Liver (tissue), 9 donors: ENCODE data around the gene LRRC47. TPM values are rescaled to one million over a fixed set of nuclear protein-coding genes. Genes with fewer than 3 reads are reported as not detected.

Experiments used
- DNase-seq: peaks from one replicate; pipeline ENCODE4 v3.0.0-alpha.2; 2017; ENCODE audit warnings: low spot score
- H3K27ac ChIP-seq, 2 donors: one replicate each; pipeline ENCODE4 v1.7.0; 2013; ENCODE audit warnings: inconsistent platforms in 2 of 2, low read length in 2 of 2, control low read depth in 1 of 2, low read depth in 1 of 2, mild to moderate bottlenecking in 1 of 2
- H3K27me3 ChIP-seq, 4 donors: one replicate each; pipeline versions ENCODE4 v1.6.1 to v1.7.0; 2013; ENCODE audit warnings: low read length in 3 of 4, inconsistent platforms in 1 of 4, mild to moderate bottlenecking in 1 of 4, moderate library complexity in 1 of 4; ENCODE audit not compliant: control insufficient read depth in 4 of 4, insufficient read depth in 4 of 4
- H3K36me3 ChIP-seq, 4 donors: one replicate each; pipeline versions ENCODE4 v1.6.1 to v1.7.0; 2013; ENCODE audit warnings: low read length in 3 of 4, mild to moderate bottlenecking in 3 of 4, low read depth in 1 of 4, moderate library complexity in 1 of 4; ENCODE audit not compliant: control insufficient read depth in 4 of 4, insufficient read depth in 3 of 4
- H3K4me1 ChIP-seq, 4 donors: one replicate each; pipeline versions ENCODE4 v1.6.1 to v1.7.0; 2013; ENCODE audit warnings: low read length in 3 of 4, mild to moderate bottlenecking in 3 of 4, moderate library complexity in 1 of 4; ENCODE audit not compliant: control insufficient read depth in 4 of 4, insufficient read depth in 4 of 4
- H3K4me3 ChIP-seq, 3 donors: one replicate each; pipeline versions ENCODE4 v1.6.1 to v1.7.0; 2013; ENCODE audit warnings: low read length in 3 of 3, control low read depth in 1 of 3, low read depth in 1 of 3, mild to moderate bottlenecking in 1 of 3
- H3K9ac ChIP-seq, 2 donors: one replicate each; pipeline ENCODE4 v1.7.0; 2013; ENCODE audit warnings: low read length in 2 of 2, mild to moderate bottlenecking in 2 of 2, moderate library complexity in 2 of 2, control low read depth in 1 of 2, low read depth in 1 of 2
- H3K9me3 ChIP-seq, 4 donors: one replicate each; pipeline versions ENCODE4 v1.6.1 to v1.7.0; 2013; ENCODE audit warnings: low read length in 3 of 4; ENCODE audit not compliant: control insufficient read depth in 4 of 4
- ATF3 ChIP-seq: IDR thresholded peaks from 2 replicates; pipeline ENCODE4 v1.6.1; 2016; ENCODE audit warnings: antibody characterized with exemption
- CTCF ChIP-seq: fragments of 150-350 bp; IDR thresholded peaks from 2 replicates; pipeline ENCODE4 v1.5.1; 2017; ENCODE audit warnings: improper control_type of control experiment, low read depth, low read length; ENCODE audit not compliant: missing input control
- EGR1 ChIP-seq, 2 donors: IDR thresholded peaks; 2 replicates each; pipeline ENCODE4 v1.6.1; 2016 to 2018; ENCODE audit warnings: antibody characterized with exemption in 2 of 2, low read depth in 2 of 2
- FOXA1 ChIP-seq: IDR thresholded peaks from 2 replicates; pipeline ENCODE4 v1.6.1; 2016; ENCODE audit warnings: antibody characterized with exemption
- FOXA2 ChIP-seq: IDR thresholded peaks from 2 replicates; pipeline ENCODE4 v1.6.1; 2016; ENCODE audit warnings: antibody characterized with exemption
- GABPA ChIP-seq, 2 donors: IDR thresholded peaks in 1 of 2; conservative IDR thresholded peaks in 1 of 2; 2 replicates each; pipeline ENCODE4 v1.6.1; 2016; ENCODE audit warnings: antibody characterized with exemption in 2 of 2, mild to moderate bottlenecking in 1 of 2, moderate library complexity in 1 of 2
- HNF4A ChIP-seq, 2 donors: conservative IDR thresholded peaks; 2 replicates each; pipeline ENCODE4 v1.6.1; 2016; ENCODE audit warnings: antibody characterized with exemption in 2 of 2, mild to moderate bottlenecking in 2 of 2
- HNF4G ChIP-seq: IDR thresholded peaks from 2 replicates; pipeline ENCODE4 v1.6.1; 2016; ENCODE audit warnings: antibody characterized with exemption
- JUND ChIP-seq, 2 donors: IDR thresholded peaks; 2 replicates each; pipeline ENCODE4 v1.6.1; 2016; ENCODE audit warnings: antibody characterized with exemption in 2 of 2
- MAX ChIP-seq: IDR thresholded peaks from 2 replicates; pipeline ENCODE4 v1.6.1; 2016; ENCODE audit warnings: antibody characterized with exemption
- NR2F2 ChIP-seq: IDR thresholded peaks from 2 replicates; pipeline ENCODE4 v1.6.1; 2016; ENCODE audit warnings: antibody characterized with exemption
- RAD21 ChIP-seq, 2 donors: IDR thresholded peaks; 2 replicates each; pipeline ENCODE4 v1.6.1; 2016; ENCODE audit warnings: antibody characterized with exemption in 2 of 2, mild to moderate bottlenecking in 2 of 2
- REST ChIP-seq: IDR thresholded peaks from 2 replicates; pipeline ENCODE4 v1.6.1; 2016; ENCODE audit warnings: antibody characterized with exemption, mild to moderate bottlenecking
- RXRA ChIP-seq, 2 donors: IDR thresholded peaks; 2 replicates each; pipeline ENCODE4 v1.6.1; 2017 to 2018; ENCODE audit warnings: antibody characterized with exemption in 2 of 2, mild to moderate bottlenecking in 1 of 2
- SP1 ChIP-seq: IDR thresholded peaks from 2 replicates; pipeline ENCODE4 v1.6.1; 2018; ENCODE audit warnings: antibody characterized with exemption, mild to moderate bottlenecking
- TAF1 ChIP-seq: conservative IDR thresholded peaks from 2 replicates; pipeline ENCODE4 v1.6.1; 2016; ENCODE audit warnings: antibody characterized with exemption, mild to moderate bottlenecking
- YY1 ChIP-seq: IDR thresholded peaks from 2 replicates; pipeline ENCODE4 v1.6.1; 2016; ENCODE audit warnings: antibody characterized with exemption, mild to moderate bottlenecking
- ZBTB33 ChIP-seq: IDR thresholded peaks from 2 replicates; pipeline ENCODE4 v1.6.1; 2016; ENCODE audit warnings: antibody characterized with exemption
- WGBS: extraction: QIAGEN DNeasy Blood & Tissue Kit; methylation state at CpG from one replicate; pipeline ENCODE4 v1.1.7; 2013; 5-methylcytosine and 5-hydroxymethylcytosine counted together
- polyA plus RNA-seq, 2 donors: library from polyadenylated mRNA; stranded (reverse) in 1 of 2; unstranded in 1 of 2; fragments of 200-250 nt in 1 of 2; fragments of >200 nt in 1 of 2; fragmentation: Nextera tagmentation in 1 of 2; extraction: Ambion mirVana in 1 of 2; gene quantifications; one replicate each; pipeline versions ENCODE4 v1.2.1 to v1.2.3, GENCODE V29; 2013 to 2015
- total RNA-seq, 2 donors: library from RNA; depleted of rRNA; stranded (reverse); fragments of >200 nt; gene quantifications; one replicate each; pipeline ENCODE4 v1.2.3, GENCODE V29; 2014
- donor health status: healthy.
- donor health status: healthy.
- donor health status: healthy.
- donor health status: healthy.
- donor health status: healthy.

The LRRC47 gene
- total and polyA plus RNA-seq, 4 donors = 8.7 to 23.8 (median 15.4) TPM

- H3K36me3 ChIP-seq = peaks cover 0 to 63% (median 27%) of the 10 kb centered on the region in 4 donors
- no peaks in the 10 kb centered on the region for H3K4me1 ChIP-seq
- no peak for DNase-seq
- WGBS = 92% methylated on average over 6 of the region's 6 CpGs
- no peaks in the 10 kb centered on the region for H3K9me3 ChIP-seq
- H3K27me3 ChIP-seq = no peaks in the 10 kb centered on the region
- H3K27ac ChIP-seq = no peak overlapping the region
- no peak overlapping the region for H3K9ac ChIP-seq
- TF ChIP-seq HNF4A (conservative IDR thresholded peaks at IDR 0.05) = no peak
- no peak for TF ChIP-seq RXRA (IDR thresholded peaks at IDR 0.05)
- no peak for TF ChIP-seq FOXA2
- no peak for TF ChIP-seq EGR1 (IDR thresholded peaks at IDR 0.05; ENCODE audit: low read depth in 2 of 2)
- no peak for TF ChIP-seq HNF4G
- TF ChIP-seq MAX = no peak
- TF ChIP-seq GABPA (IDR thresholded peaks at IDR 0.05 in 1 of 2, conservative IDR thresholded peaks at IDR 0.05 in 1 of 2) = no peak
- TF ChIP-seq CTCF = no peak
- TF ChIP-seq RAD21 (IDR thresholded peaks at IDR 0.05) = no peak
- TF ChIP-seq YY1 = no peak
- TF ChIP-seq JUND (IDR thresholded peaks at IDR 0.05) = no peak
- TF ChIP-seq ATF3 = no peak
- no peak for TF ChIP-seq REST
- no peak for TF ChIP-seq FOXA1
- TF ChIP-seq NR2F2 = no peak
- no peak for TF ChIP-seq TAF1
- TF ChIP-seq ZBTB33 = no peak
- TF ChIP-seq SP1 = no peak
- no peak overlapping the region for H3K4me3 ChIP-seq
These were observed 24.7 kb upstream of the LRRC47 start for GRCh38 chr1:3821004-3821403.
